ENCODE measurements around the gene CHAT. TPM values are rescaled to one million over a fixed set of nuclear protein-coding genes. Genes with fewer than 3 reads are reported as not detected.
A peak's percentile ranks its signal among the peaks of the same experiment; 100 is the strongest.

Gene CHAT
- total RNA-seq (not detected), polyA plus RNA-seq (not detected), total RNA-seq (0 to 0.09 (median 0) reads per million in 6 experiments)

GRCh38 chr10:49613882-49614241 lies at the start of gene CHAT:
TSS of gene CHAT (plus strand) at chr10:49614037. CDS start at chr10:49614190, 153 bp downstream.
- Mint-ChIP-seq H3K36me3 (peaks cover 0 to 4% (median 4%) of the 10 kb centered on the region in 3 donors), H3K4me3 (peak within 1 kb of the TSS in 3 of 10 donors; percentile 13 to 33 (median 20)), H3K4me1 (peaks cover 6 to 31% (median 15%) of the 10 kb centered on the region in 4 donors), H3K27me3 (peaks cover 40 to 87% (median 74%) of the 10 kb centered on the region in 5 donors), H3K27ac (peak within 1 kb of the TSS in 1 of 10 donors; percentile 67), H3K9me3 (peaks cover 0 to 11% (median 0%) of the 10 kb centered on the region in 9 donors)
- no peak for DNase-seq
- no peak for ATAC-seq
- POLR2A ChIA-PET, result no interaction called here

- Mint-ChIP-seq H3K4me1 (peaks cover 0 to 8% (median 0%) of the 10 kb centered on the region in 4 donors), H3K9me3 (peaks cover 0 to 9% (median 0%) of the 10 kb centered on the region in 9 donors), H3K4me3 (no peak overlapping the region), H3K27ac (no peak overlapping the region), H3K36me3 (peaks cover 0 to 3% (median 0%) of the 10 kb centered on the region in 3 donors), H3K27me3 (peaks cover 13 to 75% (median 31%) of the 10 kb centered on the region in 5 donors)
- DNase-seq, result no peak
- no peak for ATAC-seq
- POLR2A ChIA-PET, result no interaction called here
Measured at GRCh38 chr10:49564461-49565009, 49.3 kb upstream of the CHAT start.

GRCh38 chr10:49567810-49568209 lies 46.0 kb upstream of the CHAT start:
- Mint-ChIP-seq H3K27me3 (peaks cover 11 to 54% (median 26%) of the 10 kb centered on the region in 5 donors), H3K4me3 (no peak overlapping the region), H3K36me3 (peaks cover 0 to 3% (median 0%) of the 10 kb centered on the region in 3 donors), H3K27ac (peak overlapping the region in 1 of 10 donors; percentile 9), H3K9me3 (peaks cover 0 to 9% (median 0%) of the 10 kb centered on the region in 9 donors), H3K4me1 (peaks cover 0 to 8% (median 0%) of the 10 kb centered on the region in 4 donors)
- POLR2A ChIA-PET, result no interaction called here
- no peak for ATAC-seq
- no peak for DNase-seq

GRCh38 chr10:49568235-49568634 lies 45.6 kb upstream of the CHAT start:
- Mint-ChIP-seq H3K9me3 (peaks cover 0 to 9% (median 0%) of the 10 kb centered on the region in 9 donors), H3K4me3 (no peak overlapping the region), H3K27me3 (peaks cover 11 to 50% (median 23%) of the 10 kb centered on the region in 5 donors), H3K36me3 (peaks cover 0 to 3% (median 0%) of the 10 kb centered on the region in 3 donors), H3K27ac (peak overlapping the region in 1 of 10 donors; percentile 9), H3K4me1 (peaks cover 0 to 8% (median 0%) of the 10 kb centered on the region in 4 donors)
- DNase-seq (no peak), ATAC-seq (no peak)
- POLR2A ChIA-PET, result no interaction called here

GRCh38 chr10:49569031-49569631 lies 44.7 kb upstream of the CHAT start:
- H3K36me3 Mint-ChIP-seq, result peaks cover 0 to 3% (median 0%) of the 10 kb centered on the region in 3 donors
- peaks cover 0 to 9% (median 0%) of the 10 kb centered on the region in 9 donors for H3K9me3 Mint-ChIP-seq
- H3K4me3 Mint-ChIP-seq, result no peak overlapping the region
- POLR2A ChIA-PET, result no interaction called here
- peaks cover 0 to 8% (median 0%) of the 10 kb centered on the region in 4 donors for H3K4me1 Mint-ChIP-seq
- ATAC-seq, result no peak
- no peak overlapping the region for H3K27ac Mint-ChIP-seq
- H3K27me3 Mint-ChIP-seq, result peaks cover 4 to 41% (median 20%) of the 10 kb centered on the region in 5 donors
- DNase-seq, result no peak

GRCh38 chr10:49571388-49571787 lies 42.4 kb upstream of the CHAT start:
- Mint-ChIP-seq H3K9me3 (peaks cover 0 to 9% (median 0%) of the 10 kb centered on the region in 9 donors), H3K27ac (peak overlapping the region in 1 of 10 donors; percentile 1), H3K4me1 (peaks cover 0 to 8% (median under 1%) of the 10 kb centered on the region in 4 donors), H3K4me3 (no peak overlapping the region), H3K36me3 (peaks cover 0 to 3% (median 0%) of the 10 kb centered on the region in 3 donors), H3K27me3 (peaks cover 5 to 30% (median 17%) of the 10 kb centered on the region in 5 donors)
- DNase-seq (no peak), ATAC-seq (no peak)
- POLR2A ChIA-PET, result no interaction called here

GRCh38 chr10:49572594-49573114 lies 41.2 kb upstream of the CHAT start:
- Mint-ChIP-seq H3K27ac (no peak overlapping the region), H3K36me3 (no peaks in the 10 kb centered on the region), H3K27me3 (peaks cover 5 to 30% (median 24%) of the 10 kb centered on the region in 5 donors), H3K9me3 (peaks cover 0 to 5% (median 0%) of the 10 kb centered on the region in 9 donors), H3K4me3 (no peak overlapping the region), H3K4me1 (peaks cover 0 to 8% (median under 1%) of the 10 kb centered on the region in 4 donors)
- no peak for ATAC-seq
- POLR2A ChIA-PET, result no interaction called here
- no peak for DNase-seq

- H3K36me3 Mint-ChIP-seq, result no peaks in the 10 kb centered on the region
- no peak overlapping the region for H3K27ac Mint-ChIP-seq
- POLR2A ChIA-PET, result no interaction called here
- peaks cover 6 to 27% (median 25%) of the 10 kb centered on the region in 5 donors for H3K27me3 Mint-ChIP-seq
- H3K9me3 Mint-ChIP-seq, result no peaks in the 10 kb centered on the region
- peaks cover 0 to 2% (median 0%) of the 10 kb centered on the region in 4 donors for H3K4me1 Mint-ChIP-seq
- no peak overlapping the region for H3K4me3 Mint-ChIP-seq
- ATAC-seq (no peak), DNase-seq (no peak)
Measured at GRCh38 chr10:49575489-49576072, 38.3 kb upstream of the CHAT start.

- DNase-seq (no peak), ATAC-seq (no peak)
- H3K4me1 Mint-ChIP-seq, result peaks cover 0 to 2% (median 0%) of the 10 kb centered on the region in 4 donors
- peaks cover 6 to 27% (median 23%) of the 10 kb centered on the region in 5 donors for H3K27me3 Mint-ChIP-seq
- no peaks in the 10 kb centered on the region for H3K9me3 Mint-ChIP-seq
- POLR2A ChIA-PET, result no interaction called here
- H3K4me3 Mint-ChIP-seq, result no peak overlapping the region
- H3K36me3 Mint-ChIP-seq, result no peaks in the 10 kb centered on the region
- H3K27ac Mint-ChIP-seq, result no peak overlapping the region
Measured at GRCh38 chr10:49577182-49577925, 36.5 kb upstream of the CHAT start.

GRCh38 chr10:49578392-49578791 lies 35.4 kb upstream of the CHAT start:
- POLR2A ChIA-PET, result no interaction called here
- no peaks in the 10 kb centered on the region for H3K9me3 Mint-ChIP-seq

GRCh38 chr10:49579621-49580020 lies 34.2 kb upstream of the CHAT start:
- no peak for DNase-seq
- no peak overlapping the region for H3K27ac Mint-ChIP-seq
- no peaks in the 10 kb centered on the region for H3K36me3 Mint-ChIP-seq
- no peaks in the 10 kb centered on the region for H3K9me3 Mint-ChIP-seq
- peaks cover 6 to 50% (median 21%) of the 10 kb centered on the region in 5 donors for H3K27me3 Mint-ChIP-seq
- peaks cover 0 to 2% (median 0%) of the 10 kb centered on the region in 4 donors for H3K4me1 Mint-ChIP-seq
- POLR2A ChIA-PET, result no interaction called here
- no peak overlapping the region for H3K4me3 Mint-ChIP-seq
- no peak for ATAC-seq

More at GRCh38 chr10:49578392-49578791, 35.4 kb upstream of the CHAT start:
- Mint-ChIP-seq H3K27me3 (peaks cover 6 to 37% (median 21%) of the 10 kb centered on the region in 5 donors), H3K27ac (no peak overlapping the region), H3K4me3 (no peak overlapping the region), H3K4me1 (peaks cover 0 to 2% (median 0%) of the 10 kb centered on the region in 4 donors), H3K36me3 (no peaks in the 10 kb centered on the region)
- ATAC-seq (no peak), DNase-seq (no peak)

- ATAC-seq, result no peak
- H3K27ac Mint-ChIP-seq, result no peak overlapping the region
Measured at GRCh38 chr10:49585387-49585786, 28.4 kb upstream of the CHAT start.

More at GRCh38 chr10:49585387-49585786, 28.4 kb upstream of the CHAT start:
- H3K4me1 Mint-ChIP-seq, result no peaks in the 10 kb centered on the region
- H3K9me3 Mint-ChIP-seq, result peaks cover 0 to 8% (median 0%) of the 10 kb centered on the region in 9 donors
- H3K27me3 Mint-ChIP-seq, result peaks cover 6 to 43% (median 18%) of the 10 kb centered on the region in 5 donors
- no peak for DNase-seq
- H3K36me3 Mint-ChIP-seq, result no peaks in the 10 kb centered on the region
- POLR2A ChIA-PET, result no interaction called here
- H3K4me3 Mint-ChIP-seq, result no peak overlapping the region
